ENCODE measurements around the gene KNL1.

DNA sequence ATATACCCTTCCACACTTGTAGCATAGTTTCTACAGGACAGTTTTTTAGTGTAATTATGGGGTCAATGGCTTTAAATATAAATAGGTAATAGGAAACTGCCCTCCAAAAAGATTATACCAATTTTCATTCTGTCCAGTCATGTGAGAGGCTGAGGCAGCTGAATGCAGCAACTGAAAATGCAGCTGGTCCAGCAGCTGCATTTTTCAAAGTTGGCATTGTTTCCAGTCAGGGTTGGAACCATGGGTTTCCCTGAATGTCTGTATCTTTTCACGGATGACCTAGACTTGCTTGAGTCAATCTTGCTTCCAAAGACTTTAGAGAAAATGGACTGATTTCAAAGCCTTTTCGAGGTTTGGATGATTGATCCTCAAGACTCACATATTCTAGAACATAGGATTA, 9.9 kb upstream of the KNL1 start:
- TF ChIP-seq, protein P1, sequence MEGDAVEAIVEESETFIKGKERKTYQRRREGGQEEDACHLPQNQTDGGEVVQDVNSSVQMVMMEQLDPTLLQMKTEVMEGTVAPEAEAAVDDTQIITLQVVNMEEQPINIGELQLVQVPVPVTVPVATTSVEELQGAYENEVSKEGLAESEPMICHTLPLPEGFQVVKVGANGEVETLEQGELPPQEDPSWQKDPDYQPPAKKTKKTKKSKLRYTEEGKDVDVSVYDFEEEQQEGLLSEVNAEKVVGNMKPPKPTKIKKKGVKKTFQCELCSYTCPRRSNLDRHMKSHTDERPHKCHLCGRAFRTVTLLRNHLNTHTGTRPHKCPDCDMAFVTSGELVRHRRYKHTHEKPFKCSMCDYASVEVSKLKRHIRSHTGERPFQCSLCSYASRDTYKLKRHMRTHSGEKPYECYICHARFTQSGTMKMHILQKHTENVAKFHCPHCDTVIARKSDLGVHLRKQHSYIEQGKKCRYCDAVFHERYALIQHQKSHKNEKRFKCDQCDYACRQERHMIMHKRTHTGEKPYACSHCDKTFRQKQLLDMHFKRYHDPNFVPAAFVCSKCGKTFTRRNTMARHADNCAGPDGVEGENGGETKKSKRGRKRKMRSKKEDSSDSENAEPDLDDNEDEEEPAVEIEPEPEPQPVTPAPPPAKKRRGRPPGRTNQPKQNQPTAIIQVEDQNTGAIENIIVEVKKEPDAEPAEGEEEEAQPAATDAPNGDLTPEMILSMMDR (IDR thresholded peaks at IDR 0.05): no peak
- no peak for TF ChIP-seq EP300 (IDR thresholded peaks at IDR 0.05)
